Stimulated activated CD8-positive, alpha-beta memory T cell treated with anti-CD3 and anti-CD28 coated beads, Interleukin-12 subunit alpha, Interleukin-12 subunit beta, amount 100 ng/mL, for 24 hours (primary cell): ENCODE measurements around the gene PTPRK.

Source experiments
- DNase-seq: peaks from one replicate; pipeline ENCODE4 v3.0.0-alpha.2; 2020; ENCODE audit errors: extremely low read depth

Gene PTPRK

DNA sequence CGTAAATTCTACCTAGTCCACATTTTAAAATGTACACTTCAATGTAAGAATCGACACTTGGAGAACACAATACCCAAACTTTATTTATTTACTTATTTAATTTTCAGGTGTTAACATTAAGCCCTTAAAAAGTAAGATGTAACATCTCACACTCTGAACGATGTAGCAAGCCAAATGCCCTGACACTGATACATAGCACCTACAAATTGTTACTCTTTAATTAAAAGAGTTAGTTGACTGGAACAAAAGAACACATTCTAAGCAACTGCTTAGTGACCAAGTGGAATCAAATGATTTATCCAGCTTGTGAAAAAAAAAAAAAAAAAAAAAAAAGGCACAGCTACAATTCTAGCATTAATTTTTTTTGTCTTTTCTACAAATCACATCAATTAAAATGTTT, 327.4 kb downstream of the PTPRK start:
- DNase-seq: no peak

DNA sequence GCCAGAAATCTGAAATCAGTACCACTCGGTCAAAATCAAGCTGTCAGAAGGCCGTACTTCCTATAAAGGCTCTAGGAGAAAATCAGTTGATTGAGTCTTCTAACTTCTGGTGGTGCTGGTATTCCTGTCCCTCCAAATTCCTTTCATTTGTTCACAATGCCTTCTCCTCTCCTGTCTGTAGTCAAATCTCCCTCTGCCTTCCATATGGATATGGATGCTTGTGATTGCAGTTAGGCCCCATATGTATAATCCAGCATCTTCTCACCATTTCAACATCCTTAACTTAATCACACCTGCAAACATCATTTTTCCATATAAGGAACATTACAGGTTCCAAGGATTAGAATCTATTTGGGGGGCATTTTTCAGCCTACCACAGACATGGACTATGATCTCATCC, 331.7 kb downstream of the PTPRK start:
- DNase-seq: no peak

DNA sequence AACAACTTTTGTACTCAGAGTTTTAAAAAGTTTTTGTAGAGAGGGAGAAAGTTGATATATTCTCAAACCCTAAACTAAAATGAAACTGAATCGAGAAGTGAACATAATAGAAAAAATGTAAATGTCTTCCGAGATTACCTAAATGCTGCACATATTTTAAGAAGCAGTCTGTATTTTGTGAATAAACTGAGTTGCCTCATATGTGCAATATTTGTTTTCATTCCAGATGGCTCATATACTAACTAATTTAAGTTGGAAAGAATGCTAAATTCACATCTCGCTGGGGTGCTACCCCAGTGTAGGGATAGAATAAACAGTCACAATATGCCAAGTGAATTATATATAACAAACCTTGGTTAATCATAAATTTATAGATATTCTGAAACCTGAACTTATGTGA, 333.7 kb downstream of the PTPRK start:
- DNase-seq: no peak

DNA sequence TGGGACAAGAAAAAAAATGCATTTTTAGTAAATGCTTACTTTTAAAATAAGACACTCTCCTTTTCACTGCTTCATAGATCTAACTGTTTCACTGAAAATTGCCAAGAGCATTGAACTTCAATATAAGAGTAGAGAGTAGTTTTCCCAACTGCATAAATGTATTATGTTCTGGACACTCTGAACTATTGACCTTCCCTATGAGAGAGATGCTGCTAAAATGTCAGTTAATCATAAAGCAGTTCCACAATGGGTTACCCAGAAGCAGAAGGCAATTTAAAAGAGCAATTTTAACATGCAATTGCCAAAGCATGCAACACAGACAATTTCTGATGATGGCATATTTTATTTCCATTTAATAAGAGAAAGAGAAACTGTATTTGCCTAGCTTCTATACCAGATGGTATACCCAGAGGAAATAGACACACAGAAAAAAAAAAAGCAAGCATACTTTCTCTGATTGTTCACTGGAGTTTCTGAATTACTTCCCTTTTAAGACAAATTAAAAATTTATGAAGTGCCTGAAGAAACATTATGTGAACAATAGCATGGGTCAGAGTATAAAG, 340.4 kb downstream of the PTPRK start:
- DNase-seq: no peak

DNA sequence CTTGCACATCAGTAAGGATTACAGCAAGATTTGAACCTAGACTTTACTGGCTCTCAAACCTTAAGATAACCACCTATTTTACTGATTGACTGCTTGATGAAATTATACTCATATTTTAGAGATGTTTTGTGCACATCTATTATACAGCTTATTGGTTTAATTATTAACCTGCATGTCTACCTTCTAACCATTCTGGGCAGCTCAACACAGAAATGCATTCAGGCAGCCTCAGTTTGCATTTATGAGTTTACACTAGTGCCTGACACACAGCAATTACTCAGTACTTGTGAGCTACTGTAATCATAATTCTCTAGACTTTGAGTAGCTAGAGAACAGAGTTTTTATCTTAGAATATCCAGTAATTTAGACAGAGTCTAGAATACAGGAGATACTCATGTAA, 345.7 kb downstream of the PTPRK start:
- no peak for DNase-seq

DNA sequence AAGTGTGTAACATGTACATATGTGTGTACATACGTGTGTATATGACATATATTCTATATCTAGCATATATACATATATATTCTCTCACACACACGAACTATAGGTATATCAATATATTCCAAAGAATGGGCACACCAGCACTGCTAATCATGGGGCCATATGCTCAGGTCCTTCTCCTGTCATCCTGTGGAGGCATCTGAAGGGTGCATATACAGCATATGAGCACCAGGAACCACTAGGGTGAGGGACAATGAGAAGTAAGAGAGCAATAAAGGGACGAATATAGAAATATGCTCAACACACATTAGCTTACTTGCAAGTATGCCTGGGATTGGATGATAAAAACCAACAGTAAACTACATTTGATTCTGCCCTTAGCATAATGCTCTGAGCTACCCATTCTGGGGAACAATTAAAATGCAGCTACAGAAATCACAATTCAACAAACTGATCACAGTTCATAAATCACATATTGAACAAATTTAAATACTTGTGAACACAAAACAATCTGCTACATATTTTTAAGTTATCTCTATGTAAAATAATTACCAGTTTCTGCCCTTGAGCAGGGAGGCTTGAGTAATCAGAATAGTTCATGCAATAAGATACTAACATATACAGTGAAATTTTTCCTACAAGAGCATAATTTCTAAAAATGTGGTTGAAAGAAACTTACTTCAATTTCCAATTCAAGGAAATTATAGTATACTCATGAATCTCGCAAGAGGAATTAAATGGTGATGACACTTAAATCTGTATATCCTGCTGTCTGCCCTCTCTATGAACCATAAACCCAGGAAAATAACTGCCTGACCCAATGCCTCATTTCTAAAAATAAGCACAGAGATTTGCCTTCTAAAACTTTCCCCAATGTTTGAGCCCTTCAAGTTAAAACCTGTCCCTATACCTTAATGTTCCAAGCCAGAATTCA, 347.4 kb downstream of the PTPRK start:
- no peak for DNase-seq

DNA sequence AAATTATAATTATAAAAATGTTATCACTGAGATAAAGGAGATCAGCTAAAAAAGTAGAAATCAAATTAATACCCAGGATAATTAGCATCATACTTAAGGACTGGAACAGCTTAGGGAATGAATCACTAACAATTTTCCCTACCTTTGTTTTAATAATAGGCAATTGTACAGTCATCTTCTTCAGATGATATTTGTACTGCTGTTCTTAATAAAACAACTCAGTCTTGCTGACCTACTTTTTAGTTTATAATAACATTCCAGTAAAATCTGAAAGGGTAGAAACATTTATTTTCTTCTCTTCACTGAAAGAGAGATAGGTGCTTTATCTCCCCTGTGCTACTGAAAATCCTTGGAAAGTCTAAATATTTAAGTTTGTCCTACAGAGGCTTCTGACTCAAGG, 348.3 kb downstream of the PTPRK start:
- no peak for DNase-seq

DNA sequence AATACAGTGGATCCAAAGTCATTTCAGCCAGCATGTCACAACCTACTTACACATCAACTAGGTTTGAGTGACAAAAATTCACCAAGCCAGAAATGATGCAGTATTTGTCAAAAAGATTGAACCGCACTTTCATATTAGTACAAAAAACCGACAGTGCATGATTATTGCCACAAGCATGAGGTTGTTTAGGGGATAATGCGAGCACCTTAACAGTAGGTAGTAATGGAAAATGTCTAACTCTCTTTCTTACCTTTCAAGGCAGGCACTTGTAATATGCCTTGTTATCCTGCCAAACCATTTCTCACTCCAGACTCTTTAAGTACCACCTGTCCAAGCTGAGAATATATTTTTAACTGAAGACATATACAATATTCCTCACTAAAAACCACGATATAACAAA, 349.2 kb downstream of the PTPRK start:
- DNase-seq: no peak

DNA sequence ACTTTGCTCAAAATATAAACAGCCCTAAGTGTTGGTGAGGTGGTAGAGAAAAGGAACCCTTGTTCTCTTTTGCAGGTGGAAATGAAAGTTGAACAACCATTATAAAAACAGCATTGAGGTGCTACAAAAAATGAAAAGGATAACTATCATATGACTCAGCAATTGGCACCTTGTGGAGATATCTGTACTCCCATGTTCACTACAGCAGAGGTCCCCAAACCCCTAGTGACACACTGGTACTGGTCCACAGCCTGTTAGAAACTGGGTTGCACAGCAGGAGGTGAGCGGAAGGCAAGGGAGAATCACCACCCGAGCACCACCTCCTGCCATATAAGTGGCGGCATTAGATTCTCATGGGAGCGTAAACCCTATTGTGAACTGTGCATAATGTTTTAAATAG, 352.2 kb downstream of the PTPRK start:
- DNase-seq: no peak

DNA sequence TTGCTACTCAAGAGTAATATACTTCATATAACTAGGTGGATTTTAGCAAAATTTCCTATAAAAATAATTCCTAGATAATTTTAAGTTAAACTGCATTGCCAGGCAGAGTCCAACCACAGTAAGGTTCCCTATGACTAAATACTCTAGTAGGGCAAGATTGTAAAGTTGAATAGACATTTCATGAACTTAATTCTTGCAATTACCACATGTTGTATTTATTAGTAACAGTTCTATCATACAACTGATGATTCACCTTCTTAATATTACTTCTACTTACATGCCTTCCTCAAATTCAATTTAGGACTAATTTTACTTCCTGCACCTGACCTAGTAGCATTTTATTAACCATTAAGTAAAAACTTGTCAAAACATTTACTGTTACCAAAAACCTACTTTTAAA, 352.8 kb downstream of the PTPRK start:
- DNase-seq: no peak

DNA sequence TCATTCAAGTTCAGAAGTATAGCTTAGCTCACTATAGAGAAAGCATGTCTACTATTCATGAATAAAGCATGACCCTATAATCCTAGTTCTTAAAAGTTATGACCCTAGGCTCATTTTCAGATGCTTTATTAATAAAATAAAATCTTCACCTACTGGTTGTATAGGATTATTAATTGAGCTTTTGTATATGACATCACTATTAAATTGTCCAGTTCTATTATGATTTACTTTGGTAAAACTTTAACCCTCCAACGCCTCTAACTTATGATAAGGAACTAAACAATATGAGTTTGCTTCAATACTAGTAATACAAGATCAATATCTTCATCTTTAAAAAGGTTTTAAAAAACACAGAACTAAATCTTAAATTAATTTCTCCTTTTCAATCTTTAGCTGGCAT, 356.1 kb downstream of the PTPRK start:
- DNase-seq: no peak

DNA sequence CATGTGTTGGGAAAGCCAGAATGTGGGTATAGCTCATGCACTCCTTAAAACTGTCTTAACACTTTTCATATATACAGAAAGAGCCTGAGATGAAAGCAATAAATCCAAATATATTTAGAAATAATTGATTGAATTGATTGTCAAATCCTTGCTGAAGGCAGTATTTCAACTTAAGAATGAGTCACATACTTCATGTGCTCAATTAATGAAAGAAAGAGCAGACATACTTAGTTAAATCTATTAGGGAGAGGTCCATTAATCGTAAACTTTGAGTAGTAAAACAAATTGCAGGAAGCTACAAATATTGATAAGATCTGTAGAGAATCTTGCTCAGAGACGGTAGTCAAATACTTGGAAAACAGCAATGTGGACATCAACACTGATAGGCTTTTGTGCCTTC, 358.0 kb downstream of the PTPRK start:
- no peak for DNase-seq

DNA sequence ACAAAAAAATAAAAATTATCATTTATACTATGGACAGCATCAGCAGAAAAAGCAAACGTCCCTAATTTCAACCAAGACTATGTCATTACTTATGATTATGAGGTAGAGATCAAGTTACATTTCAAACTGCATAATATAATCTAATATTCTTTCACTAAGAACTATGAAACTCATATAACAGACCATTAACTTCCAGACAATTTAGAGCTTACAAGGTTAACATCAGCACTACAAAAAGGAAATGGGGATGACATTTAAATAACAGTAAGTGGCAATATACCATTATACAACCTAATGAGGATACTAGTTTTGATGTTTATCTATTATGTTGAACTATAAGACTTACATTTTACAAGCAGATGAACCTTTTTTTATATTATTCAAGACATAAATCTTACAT, 358.6 kb downstream of the PTPRK start:
- no peak for DNase-seq

DNA sequence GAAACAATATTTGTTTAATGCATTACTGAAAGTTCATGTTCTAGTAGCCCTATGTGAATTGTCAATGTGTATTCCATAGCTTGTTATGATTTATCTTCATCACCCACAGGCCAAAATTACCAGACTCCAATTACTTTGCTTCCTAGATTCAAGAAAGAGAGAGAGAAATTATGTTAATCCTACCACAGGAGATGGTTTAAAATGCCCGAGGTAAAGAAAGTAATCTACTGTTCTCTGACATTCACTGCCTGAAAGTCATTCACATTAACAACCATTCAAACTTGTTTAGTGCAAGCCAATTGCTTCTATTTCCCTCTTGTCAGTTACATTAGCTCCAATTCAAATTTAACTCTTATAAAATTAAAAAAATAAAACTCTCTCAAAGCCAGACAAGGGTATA, 359.1 kb downstream of the PTPRK start:
- DNase-seq: no peak

DNA sequence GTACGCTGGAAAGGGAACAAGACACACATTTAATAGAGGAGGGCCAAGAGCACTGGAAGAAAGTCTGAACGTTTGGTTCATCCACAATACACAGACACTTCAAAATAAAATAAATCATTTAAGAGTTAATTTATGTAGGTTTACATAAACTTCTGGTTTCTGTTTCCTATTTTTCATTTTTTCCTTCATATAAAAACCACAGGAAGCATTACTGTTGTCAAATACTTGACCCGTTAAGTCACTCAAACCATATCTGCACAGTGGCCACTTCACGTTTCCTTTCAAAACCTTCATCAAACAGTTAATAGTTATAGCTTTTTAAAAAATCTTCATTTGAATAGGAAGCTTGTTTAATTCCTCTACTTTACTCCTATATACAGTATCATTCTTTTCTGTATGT, 361.9 kb downstream of the PTPRK start:
- no peak for DNase-seq

DNA sequence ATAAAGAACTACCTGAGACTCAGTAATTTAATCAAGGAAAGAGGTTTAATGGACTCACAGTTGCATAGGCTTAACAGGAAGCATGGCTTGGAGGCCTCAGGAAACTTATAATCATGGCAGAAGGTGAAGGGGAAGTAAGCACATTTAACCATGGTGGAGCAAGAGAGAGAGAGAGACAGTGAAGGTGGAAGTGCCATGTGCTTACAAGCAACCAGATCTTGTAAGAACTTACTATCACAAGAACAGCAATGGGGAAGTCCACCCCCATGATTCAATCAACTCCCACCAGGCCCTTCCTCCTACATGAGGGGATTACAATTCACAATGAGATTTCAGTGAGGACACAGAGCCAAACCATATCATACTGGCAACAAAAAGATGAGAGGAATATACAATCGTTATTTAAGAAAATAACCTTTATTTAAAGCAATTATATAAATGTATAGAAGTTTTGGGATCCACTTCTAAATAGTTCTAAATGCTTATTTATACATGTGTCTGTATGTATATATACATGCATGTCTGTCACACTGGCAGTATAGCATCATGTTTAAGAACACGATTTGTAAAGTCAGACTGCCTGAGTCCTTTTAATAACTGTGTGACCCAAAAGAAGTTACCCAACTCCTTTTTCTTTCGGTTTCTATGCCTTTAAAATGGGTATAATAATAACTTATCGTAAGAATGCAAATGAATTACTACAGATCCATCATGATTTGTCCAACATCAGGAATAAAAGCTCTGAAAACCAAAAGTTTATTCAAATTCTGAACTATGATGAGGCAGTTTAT, 363.9 kb downstream of the PTPRK start:
- no peak for DNase-seq

DNA sequence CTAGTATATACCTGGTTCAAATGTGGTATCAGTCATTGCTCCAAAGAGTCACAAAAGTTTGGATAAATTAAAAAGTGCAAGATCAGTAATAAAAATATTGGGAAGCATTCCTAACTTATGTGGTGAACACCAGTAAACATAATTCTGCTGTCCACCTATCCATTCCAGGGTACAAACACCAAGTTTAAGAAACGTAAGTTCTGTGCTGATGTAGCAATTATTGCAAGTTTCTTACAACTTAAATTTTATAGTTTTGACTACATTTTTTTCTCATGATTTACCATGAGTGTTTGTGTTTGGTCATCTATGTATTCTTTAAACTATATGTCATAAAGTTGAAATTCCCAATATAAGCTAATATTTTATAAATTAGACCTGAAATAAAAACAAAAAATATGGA, 364.6 kb downstream of the PTPRK start:
- no peak for DNase-seq

DNA sequence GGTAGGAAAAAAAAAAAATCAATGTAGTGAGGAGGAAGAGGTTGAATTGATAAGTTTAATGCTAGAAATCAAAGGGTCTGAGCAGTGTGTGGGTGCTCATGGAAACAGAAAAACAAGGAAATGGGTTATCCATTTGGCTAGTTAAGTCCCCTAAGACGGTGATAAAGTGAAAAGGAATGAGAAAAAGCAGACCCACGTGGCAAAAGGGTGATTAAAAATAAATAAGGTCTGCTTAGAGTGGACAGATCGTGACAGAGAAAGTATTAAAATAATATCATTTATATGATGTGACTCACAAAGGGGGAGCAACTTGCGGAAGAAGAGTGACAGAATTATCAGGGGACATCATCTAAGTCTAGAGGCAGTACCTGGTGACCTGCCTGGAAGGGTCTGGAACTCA, 367.8 kb downstream of the PTPRK start:
- no peak for DNase-seq

DNA sequence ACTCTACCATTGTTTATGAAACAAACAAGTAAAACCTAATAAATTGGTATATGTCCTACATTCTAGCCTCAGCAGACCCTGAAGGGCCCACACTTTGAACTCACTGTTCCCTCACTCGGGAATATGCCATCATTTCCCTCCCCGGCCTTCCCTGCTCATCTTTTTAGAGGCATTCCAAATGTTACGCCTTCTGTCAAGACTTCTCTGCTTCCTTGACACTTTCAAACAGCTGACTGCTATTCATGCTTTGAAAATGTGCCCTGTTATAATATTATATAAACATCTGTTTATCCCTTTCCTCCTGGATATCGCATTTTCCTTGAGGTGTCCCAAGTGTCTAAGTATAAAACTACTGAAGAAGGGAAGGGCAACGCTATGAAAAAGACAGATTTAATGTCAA, 370.0 kb downstream of the PTPRK start:
- no peak for DNase-seq

DNA sequence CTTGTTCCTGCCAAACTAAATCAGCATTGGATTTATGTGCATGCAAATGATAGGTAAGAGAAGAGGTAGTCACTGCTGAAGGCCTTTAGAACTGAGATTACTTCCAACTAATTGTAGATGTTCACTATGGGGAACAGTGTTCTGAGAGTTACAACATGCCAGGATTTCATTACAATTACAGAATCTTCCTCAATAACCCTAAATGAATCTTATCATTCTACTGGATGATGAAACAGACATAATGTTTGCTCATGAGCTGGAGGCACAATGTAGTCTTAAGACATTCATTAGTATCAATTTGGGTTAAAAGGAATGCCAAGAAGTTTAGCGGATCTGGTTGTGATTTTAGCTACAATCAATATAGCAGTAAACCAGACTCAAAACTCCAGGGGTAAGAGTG, 370.6 kb downstream of the PTPRK start:
- no peak for DNase-seq

DNA sequence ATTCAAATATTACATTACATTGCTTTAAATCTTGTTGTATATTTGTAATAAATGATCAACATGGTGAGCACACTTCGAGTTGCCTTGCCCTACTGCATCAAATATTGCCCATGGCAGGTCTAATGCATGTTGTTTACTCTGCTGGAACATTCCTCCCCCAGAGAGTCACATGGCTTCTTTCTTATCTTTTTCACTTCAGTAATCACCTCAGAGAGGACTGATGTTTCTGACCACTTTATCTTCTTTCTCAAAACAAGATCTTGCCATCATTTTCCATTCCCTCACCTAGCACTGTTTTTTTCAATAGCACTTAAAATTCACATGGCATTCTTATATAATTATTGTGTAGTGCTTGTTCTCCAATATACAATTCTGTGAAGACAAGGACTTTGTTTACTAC, 376.1 kb downstream of the PTPRK start:
- no peak for DNase-seq

DNA sequence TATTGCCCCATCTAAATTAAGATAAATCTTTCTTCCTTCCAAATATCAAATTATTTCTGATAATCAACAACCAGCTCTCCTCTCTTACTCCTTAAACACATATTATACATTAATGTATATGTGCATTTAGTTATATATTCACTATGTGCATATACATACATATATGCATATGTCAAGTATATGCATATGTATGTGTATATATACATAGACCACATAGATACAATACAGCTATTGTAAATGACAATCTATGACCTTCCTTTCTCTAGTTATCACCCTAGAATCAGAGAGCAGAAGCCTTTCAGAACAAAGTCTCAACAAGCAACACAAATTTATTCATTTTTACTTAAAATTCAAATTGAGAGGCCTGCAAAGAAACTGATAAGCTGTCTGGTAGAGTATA, 378.5 kb downstream of the PTPRK start:
- DNase-seq: no peak

DNA sequence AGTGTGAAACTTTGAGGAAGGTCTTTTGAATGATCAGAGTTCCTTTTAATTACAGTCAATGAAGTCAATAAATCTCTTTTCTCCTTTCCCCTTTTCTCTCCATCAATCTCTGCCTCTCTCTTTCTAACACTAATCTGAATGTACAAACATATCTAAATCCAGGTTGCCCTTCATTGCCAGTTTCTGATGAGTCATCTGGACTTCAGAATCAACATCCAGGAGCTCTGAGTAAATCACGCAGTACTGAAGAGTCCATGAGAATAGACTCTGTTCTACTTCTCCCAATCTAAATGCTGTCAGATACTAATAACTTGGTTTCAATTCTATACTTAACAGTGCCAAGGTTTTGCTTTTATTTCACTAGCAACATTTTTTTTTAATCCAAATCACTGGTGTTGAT, 380.9 kb downstream of the PTPRK start:
- DNase-seq: no peak
